NCI-H1436 treated with DMSO at 0.1 percent for 48 hours (cell line): ENCODE measurements around the gene ATG16L2.
"Not testable (repeated sequence)": the region's sequence is repeated elsewhere in the genome, so short reads cannot be mapped to it uniquely, and the experiment has no call there.

Experiments
- DNase-seq: peaks from one replicate; lab custom pipeline; 2025; lab: John Stamatoyannopoulos, UW

ATG16L2 gene

GRCh38 chr11:72805216-72805615 lies 9.0 kb upstream of the ATG16L2 start:
- DNase-seq: no peak

GRCh38 chr11:72806378-72806777 lies 7.8 kb upstream of the ATG16L2 start:
- not testable (repeated sequence) for DNase-seq

GRCh38 chr11:72807021-72807693 lies 7.1 kb upstream of the ATG16L2 start:
- no peak for DNase-seq

- DNase-seq: no peak
Observed at GRCh38 chr11:72807792-72808191, 6.4 kb upstream of the ATG16L2 start.

- DNase-seq: no peak
Observed at GRCh38 chr11:72808331-72808798, 5.8 kb upstream of the ATG16L2 start.

GRCh38 chr11:72811686-72812085 lies 2.5 kb upstream of the ATG16L2 start:
- not testable (repeated sequence) for DNase-seq

GRCh38 chr11:72812604-72812966 lies 1.6 kb upstream of the ATG16L2 start:
- peak; percentile 5 for DNase-seq

- no peak for DNase-seq
Observed at GRCh38 chr11:72812967-72813739, 1.1 kb upstream of the ATG16L2 start.

GRCh38 chr11:72813740-72814285 lies 398 bp upstream of the ATG16L2 start:
- DNase-seq: no peak

- no peak for DNase-seq
Observed at GRCh38 chr11:72815110-72815618, 953 bp downstream of the ATG16L2 start.

- no peak for DNase-seq
Observed at GRCh38 chr11:72816404-72816990, 2.3 kb downstream of the ATG16L2 start.

GRCh38 chr11:72817966-72818365 lies 3.8 kb downstream of the ATG16L2 start:
- DNase-seq: no peak

GRCh38 chr11:72818971-72819370 lies 4.8 kb downstream of the ATG16L2 start:
- DNase-seq: no peak

GRCh38 chr11:72820439-72821139 lies 6.4 kb downstream of the ATG16L2 start:
- DNase-seq: no peak

- no peak for DNase-seq
Observed at GRCh38 chr11:72821221-72821919, 7.2 kb downstream of the ATG16L2 start.

- DNase-seq: peak; percentile 61
Observed at GRCh38 chr11:72821920-72822799, 7.9 kb downstream of the ATG16L2 start.

GRCh38 chr11:72823105-72823804 lies 9.0 kb downstream of the ATG16L2 start:
- no peak for DNase-seq

GRCh38 chr11:72824020-72824419 lies 9.8 kb downstream of the ATG16L2 start:
- DNase-seq: no peak

- DNase-seq: no peak
Observed at GRCh38 chr11:72824811-72825505, 10.7 kb downstream of the ATG16L2 start.
